ENCODE results near the gene CHST4.
A peak's percentile ranks its signal among the peaks of the same experiment; 100 is the strongest.

- TF ChIP-seq CTCF (IDR thresholded peaks at IDR 0.05) (peak; percentile 28 to 58 (median 35)), POLR2AphosphoS5 (IDR thresholded peaks at IDR 0.05; ENCODE audit: insufficient read depth in 1 of 2, low read depth in 1 of 2) (no peak), POLR2A (IDR thresholded peaks at IDR 0.05) (no peak)
Observed at GRCh38 chr16:71499775-71500364, 26.4 kb upstream of the CHST4 start.

Measured in vagina (tissue), 2 donors.